IPS-18c (cell line): Measurements from ENCODE around the gene SLC4A3.

Experiments
- H3K4me3 ChIP-seq: 2 replicates; pipeline ENCODE4 v1.7.0; 2013; ENCODE audit warnings: low read depth, mild to moderate bottlenecking, low read length, moderate library complexity; ENCODE audit not compliant: insufficient read depth
- H3K9me3 ChIP-seq: one replicate; pipeline ENCODE4 v1.6.1; 2013; ENCODE audit warnings: mild to moderate bottlenecking, low read length, moderate library complexity; ENCODE audit not compliant: control insufficient read depth, insufficient read depth

SLC4A3 gene, protein sequence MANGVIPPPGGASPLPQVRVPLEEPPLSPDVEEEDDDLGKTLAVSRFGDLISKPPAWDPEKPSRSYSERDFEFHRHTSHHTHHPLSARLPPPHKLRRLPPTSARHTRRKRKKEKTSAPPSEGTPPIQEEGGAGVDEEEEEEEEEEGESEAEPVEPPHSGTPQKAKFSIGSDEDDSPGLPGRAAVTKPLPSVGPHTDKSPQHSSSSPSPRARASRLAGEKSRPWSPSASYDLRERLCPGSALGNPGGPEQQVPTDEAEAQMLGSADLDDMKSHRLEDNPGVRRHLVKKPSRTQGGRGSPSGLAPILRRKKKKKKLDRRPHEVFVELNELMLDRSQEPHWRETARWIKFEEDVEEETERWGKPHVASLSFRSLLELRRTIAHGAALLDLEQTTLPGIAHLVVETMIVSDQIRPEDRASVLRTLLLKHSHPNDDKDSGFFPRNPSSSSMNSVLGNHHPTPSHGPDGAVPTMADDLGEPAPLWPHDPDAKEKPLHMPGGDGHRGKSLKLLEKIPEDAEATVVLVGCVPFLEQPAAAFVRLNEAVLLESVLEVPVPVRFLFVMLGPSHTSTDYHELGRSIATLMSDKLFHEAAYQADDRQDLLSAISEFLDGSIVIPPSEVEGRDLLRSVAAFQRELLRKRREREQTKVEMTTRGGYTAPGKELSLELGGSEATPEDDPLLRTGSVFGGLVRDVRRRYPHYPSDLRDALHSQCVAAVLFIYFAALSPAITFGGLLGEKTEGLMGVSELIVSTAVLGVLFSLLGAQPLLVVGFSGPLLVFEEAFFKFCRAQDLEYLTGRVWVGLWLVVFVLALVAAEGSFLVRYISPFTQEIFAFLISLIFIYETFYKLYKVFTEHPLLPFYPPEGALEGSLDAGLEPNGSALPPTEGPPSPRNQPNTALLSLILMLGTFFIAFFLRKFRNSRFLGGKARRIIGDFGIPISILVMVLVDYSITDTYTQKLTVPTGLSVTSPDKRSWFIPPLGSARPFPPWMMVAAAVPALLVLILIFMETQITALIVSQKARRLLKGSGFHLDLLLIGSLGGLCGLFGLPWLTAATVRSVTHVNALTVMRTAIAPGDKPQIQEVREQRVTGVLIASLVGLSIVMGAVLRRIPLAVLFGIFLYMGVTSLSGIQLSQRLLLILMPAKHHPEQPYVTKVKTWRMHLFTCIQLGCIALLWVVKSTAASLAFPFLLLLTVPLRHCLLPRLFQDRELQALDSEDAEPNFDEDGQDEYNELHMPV

DNA sequence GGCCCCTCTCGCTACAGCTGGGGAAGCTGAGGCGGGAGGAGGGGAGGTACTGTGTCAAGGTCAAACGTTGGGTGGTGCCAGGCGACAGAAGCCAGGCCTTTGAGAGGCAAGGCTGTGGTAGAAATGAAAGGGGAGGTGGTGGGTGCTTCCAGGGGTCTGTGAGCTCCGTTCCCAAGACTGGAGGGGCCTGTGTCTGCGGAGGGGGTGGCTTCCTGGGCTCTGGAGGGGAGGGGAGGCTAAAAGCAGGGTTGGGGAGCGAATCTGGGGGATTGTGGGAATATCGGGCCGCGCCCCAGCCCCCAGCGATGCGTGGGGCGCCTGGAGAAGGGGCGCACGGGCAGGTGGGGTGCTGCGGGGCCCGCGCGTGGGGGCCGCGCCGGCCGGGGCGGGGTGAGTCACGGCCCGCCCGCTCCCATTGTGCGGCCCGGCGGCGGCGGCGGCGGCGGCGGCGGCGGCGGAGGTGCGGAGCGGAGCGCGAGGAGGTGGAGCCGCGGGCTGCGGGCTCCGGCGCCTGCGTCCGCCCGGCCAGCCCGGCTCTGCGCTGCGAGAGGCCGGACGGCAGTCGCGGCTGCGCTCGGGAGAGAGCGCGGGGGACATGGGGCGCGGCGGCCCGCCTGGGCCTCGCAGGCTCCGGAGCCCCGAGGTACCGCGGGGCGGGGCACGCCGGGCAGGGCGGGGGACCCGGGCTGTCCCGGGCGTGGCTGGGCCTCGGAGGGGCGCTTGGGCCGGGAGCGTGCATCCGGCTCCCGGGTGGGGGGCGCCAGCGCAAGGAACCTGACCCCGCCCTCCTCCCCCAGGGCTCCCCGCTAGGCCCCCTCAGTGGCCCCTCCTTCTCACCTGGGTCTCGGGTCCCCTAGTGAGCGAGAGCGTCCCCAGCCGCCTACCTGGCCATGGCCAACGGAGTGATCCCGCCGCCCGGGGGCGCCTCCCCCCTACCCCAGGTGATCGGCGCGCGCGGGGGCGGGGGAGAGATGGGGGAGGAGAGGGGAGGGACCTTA lies at the start of gene SLC4A3:
TSS of gene SLC4A3 (plus strand) at position 528 of the 998 bp plus-strand sequence. CDS start at position 891, 363 bp downstream.
- Histone ChIP-seq H3K4me3 (peak within 1 kb of the TSS; percentile 55), H3K9me3 (no peaks in the 10 kb centered on the region)

DNA sequence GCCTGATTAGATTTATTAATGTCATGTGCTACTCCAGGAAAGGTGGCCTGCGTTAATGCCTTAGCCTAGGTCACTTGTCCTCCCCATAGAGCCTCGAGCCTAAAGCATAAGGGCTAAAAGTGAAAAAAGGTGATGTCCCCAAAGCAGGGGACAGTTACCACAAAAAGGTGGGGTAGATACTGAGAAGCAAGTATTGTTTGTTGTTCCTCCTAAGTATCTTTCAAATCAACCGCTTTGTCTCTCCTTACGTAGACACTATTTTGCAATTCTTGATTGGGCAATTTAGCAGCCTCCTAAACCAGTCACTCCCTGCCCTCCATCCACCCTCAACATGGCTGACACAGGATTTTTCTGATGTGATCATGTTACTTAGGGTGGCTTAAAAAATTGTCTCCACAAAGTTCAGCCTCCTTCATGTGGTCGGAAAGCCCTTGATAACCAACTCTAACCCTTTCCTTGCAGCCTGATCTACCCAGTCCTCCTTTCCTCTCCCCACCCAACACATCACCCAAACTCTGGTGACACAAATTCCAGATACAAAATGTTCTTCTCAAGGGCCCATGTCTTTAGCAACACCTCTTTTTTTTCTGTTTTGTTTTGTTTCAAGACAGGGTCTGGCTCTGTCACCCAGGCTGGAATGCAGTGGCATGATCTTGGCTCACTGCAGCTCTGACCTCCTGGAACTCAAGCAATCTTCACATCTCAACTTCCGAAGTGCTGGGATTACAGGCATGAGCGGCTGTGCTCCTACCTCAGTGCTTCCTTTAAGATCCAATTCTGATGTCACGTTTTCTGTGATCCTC lies 48.4 kb upstream of the SLC4A3 start:
- H3K4me3 ChIP-seq, result no peak overlapping the region
- H3K9me3 ChIP-seq, result no peaks in the 10 kb centered on the region

DNA sequence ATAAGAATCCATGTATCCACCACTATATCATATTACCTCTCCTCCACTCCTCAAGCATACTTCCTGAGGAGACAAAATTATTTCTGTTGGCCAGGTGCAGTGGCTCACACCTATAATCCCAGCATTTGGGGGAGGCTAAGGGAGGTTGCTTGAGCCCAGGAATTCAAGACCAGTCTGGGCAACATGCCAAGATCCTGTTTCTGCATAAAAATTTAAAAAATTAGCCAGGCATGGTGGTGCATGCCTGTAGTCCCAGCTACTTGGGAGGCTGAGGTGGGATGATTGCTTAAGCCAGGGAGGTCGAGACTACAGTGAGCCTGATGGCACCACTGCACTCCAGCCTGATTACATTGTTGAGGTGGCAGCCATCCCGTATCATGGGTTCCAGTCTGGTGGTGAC lies 46.1 kb upstream of the SLC4A3 start:
- no peak overlapping the region for H3K4me3 ChIP-seq
- no peaks in the 10 kb centered on the region for H3K9me3 ChIP-seq

DNA sequence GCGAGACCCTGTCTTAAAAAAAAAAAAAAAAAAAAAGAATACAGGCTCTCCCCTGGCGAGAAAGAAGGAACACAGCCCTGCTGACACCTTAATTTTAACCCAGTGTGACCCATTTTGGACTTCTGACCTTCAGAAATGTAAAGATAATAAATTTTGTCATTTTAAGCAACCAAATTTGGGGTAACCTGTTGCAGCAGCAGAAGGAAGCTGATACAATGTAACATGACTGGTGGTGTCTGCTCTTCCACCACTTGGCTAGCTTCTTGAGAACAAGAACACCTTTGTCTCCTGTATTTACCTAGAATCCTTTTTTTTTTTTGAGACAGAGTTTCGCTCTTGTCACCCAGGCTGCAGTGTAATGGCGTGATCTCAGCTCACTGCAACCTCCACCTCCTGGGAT lies 36.3 kb upstream of the SLC4A3 start:
- Histone ChIP-seq H3K4me3 (no peak overlapping the region), H3K9me3 (no peaks in the 10 kb centered on the region)

DNA sequence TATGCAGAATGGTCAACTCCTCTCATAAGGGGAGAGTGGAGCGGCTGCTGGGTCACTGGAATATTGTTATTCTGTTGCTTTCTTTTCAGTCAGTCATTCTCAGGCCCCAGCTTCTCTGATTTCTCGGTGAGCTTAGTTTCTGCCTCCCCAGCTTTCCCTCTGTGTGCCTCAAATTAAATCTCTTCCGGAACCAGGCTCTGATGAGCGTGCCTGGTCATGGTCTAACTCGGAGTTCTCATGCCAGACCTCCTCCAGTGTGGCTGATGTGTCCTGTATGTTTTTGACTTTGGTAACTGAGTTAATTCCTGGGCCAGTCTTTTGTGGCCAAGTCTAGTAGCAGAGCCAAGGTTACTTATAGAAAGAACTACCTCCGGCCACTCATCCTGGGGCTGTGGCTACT lies 34.7 kb upstream of the SLC4A3 start:
- Histone ChIP-seq H3K9me3 (no peaks in the 10 kb centered on the region), H3K4me3 (no peak overlapping the region)

DNA sequence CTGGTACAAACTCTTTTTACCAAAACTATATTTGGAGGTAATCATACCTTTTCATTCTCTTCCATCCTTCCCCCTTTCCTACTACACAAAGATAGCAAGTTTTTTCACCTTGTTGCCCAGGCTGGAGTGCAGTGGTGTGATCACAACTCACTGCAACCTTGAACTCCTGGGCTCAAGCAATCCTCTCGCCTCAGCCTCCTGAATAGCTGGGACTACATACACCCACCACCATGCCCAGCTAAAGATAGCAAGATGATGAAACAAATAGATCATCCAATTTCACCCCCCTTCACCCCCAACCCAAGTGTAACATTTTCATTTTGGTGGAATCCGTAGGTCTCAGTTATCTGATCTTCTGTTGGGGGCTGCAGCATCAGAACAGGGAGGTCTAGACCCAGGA lies 34.3 kb upstream of the SLC4A3 start:
- Histone ChIP-seq H3K9me3 (no peaks in the 10 kb centered on the region), H3K4me3 (no peak overlapping the region)

DNA sequence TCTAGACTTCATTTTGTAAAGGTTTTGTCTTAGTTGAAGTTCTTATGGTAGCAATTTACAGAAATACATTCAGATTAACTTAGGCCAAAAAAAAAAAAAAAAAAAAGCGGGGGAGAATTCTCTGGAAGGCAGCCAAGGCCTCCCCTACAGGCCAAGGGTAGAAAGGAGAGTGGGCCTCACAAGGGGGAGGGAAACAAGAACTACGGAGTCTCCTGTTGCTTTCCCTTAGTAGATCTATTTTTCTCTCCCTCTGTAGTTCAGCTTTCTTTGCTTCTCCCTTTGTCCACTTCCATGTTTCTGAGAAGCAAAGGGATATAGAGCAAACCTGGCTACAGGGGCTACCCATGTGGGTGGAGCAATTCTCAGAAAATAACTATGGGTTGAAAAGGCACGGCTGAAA lies 32.2 kb upstream of the SLC4A3 start:
- no peak overlapping the region for H3K4me3 ChIP-seq
- H3K9me3 ChIP-seq, result no peaks in the 10 kb centered on the region

DNA sequence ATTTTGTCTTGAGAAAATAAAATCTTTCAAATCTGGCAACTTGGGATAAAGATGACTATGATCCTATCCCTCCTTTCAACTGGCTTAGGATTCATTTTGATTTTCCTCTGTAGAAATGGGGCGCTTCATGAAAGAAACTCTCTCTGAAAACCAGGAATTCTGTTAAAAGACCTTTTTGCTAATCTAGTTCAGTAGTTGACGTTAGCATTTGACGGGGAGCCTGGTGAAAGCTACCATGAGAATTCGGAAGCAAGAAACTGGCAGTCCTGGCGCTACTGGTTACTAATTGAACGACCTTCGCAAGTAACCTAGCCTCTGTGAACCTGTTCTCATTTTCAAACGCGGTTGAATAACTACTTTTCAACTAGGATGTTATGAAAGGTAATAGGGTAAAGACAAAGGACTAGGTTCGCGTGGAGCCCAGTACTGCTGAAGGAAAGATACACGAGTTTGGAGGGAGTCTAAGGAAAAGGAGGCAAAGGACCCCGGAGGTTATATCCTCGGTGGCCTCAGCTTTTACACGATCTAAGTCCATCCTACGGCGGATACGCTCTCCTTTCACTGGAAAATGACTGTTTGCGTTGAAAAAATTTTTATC lies 30.4 kb upstream of the SLC4A3 start:
- Histone ChIP-seq H3K4me3 (peak overlapping the region; percentile 96), H3K9me3 (no peaks in the 10 kb centered on the region)

DNA sequence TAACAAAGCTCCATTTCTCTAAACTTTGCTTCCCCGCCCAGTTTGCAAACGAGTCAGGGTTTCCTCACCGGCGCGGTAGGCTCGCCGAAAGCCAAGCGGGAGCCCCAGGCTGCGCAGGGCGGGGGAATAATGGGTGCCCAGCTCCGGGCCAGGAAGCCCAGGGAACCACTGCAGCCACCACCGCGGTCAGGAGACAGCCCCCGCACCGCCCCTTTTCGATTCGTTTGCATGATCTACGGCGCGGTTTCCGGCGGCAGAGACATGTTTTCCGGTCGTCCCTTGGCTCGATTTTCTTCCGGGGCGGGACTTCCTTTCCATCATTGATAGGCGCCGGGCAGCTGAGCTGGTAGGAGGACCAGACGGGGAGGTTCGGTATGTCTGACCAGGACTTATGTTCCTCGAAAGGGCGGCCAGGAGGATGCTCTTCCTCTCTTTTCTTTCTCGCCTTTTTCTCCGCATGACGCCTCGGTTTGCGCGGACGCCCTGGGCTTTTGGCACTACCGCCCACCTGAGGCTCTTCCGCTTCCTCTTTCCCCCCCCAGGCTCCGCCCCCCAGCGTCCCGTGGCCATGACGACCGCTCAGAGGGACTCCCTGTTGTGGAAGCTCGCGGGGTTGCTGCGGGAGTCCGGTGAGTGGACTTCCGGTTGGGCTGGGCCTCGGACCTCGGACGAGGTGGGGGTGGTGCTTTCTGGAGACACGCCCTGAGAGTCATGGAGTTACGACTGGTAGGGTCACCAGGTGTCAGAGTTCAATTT lies 29.7 kb upstream of the SLC4A3 start, which contains the start of gene STK11IP:
TSS of gene STK11IP (plus strand) at position 306 of the 756 bp plus-strand sequence. CDS start at position 569, 263 bp downstream.
- H3K9me3 ChIP-seq, result no peaks in the 10 kb centered on the region
- H3K4me3 ChIP-seq, result peak within 1 kb of the TSS; percentile 96

DNA sequence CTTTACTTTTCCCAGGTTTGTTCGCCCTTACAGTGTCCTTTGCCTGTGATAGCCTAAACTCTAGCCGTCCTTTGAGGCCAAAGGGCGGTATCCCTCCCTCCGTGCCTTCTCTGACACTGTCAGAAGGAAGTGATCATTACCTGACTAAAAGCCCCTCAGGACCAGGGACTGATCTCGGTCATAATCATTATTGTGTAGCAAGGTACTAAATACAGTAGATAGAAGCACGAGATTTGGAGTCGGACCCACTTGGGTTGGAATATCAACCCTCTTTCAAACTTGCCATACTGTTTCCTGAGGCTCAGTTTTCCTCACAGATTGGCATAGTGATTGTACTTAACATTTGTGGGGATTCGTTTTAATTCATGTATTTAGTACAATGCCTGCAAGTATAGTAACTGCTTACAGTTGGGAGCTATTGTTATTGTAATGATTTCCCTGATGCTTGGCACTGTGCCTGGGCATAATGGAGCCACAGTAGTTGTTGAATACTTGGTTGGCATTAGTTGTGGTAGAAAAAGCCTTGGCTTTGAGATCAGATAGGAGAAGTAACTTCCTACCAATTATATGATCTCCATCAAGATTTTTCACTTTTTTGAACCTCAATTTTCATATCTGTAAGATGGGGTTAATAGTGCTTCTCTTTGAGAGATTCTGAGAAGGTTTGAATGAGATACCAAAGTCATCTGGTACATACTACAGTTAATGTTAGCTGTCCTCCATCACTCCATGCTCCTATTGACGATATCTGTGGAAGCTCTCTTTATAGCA lies 28.9 kb upstream of the SLC4A3 start:
- Histone ChIP-seq H3K9me3 (no peaks in the 10 kb centered on the region), H3K4me3 (peak overlapping the region; percentile 96)

DNA sequence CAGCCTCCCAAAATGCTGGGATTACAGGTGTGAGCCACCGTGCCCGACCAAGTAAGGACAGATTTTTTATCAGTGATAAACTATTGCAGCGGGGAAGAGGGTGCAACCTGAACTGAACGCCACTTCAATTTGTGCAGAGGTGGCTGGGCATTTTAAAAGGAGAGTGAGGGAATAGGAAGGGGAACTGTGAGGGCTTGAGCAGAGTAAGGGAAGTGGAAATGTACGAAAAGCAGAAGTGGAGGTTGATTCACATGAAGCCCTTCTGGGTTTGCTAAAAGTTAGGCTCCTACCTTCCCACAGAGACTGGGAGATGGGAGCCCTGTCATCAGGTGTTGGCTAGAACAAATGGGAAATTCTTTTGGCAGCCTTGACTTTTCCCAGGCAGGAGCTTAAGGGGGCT lies 23.7 kb upstream of the SLC4A3 start:
- H3K4me3 ChIP-seq, result no peak overlapping the region
- H3K9me3 ChIP-seq, result no peaks in the 10 kb centered on the region

DNA sequence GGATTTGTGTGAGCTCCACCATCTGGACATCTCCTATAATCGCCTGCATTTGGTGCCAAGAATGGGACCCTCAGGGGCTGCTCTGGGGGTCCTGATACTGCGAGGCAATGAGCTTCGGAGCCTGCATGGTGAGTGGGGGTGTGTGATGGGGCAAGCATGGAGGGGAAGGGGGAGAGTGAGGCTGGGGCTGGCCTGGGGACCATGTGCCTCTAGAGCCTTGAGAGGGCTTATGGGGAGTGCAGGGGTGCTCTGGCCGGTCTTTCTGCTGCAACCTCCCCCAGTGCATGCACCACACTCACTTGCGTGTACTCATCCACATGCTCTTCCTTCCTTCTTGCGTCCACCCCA lies 21.8 kb upstream of the SLC4A3 start:
- no peaks in the 10 kb centered on the region for H3K9me3 ChIP-seq
- H3K4me3 ChIP-seq, result no peak overlapping the region

DNA sequence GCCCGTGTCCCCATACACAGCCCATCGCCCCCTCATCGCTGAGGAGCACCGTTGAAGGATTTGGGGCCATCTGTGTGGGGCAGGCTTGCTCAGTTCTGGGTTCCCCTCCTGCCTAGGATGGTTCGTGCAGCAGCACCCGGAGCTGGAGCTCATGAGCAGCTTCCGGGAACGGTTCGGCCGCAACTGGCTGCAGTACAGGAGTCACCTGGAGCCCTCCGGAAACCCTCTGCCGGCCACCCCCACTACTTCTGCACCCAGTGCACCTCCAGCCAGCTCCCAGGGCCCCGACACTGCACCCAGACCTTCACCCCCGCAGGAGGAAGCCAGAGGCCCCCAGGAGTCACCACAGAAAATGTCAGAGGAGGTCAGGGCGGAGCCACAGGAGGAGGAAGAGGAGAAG lies 19.5 kb upstream of the SLC4A3 start:
- Histone ChIP-seq H3K4me3 (no peak overlapping the region), H3K9me3 (no peaks in the 10 kb centered on the region)

DNA sequence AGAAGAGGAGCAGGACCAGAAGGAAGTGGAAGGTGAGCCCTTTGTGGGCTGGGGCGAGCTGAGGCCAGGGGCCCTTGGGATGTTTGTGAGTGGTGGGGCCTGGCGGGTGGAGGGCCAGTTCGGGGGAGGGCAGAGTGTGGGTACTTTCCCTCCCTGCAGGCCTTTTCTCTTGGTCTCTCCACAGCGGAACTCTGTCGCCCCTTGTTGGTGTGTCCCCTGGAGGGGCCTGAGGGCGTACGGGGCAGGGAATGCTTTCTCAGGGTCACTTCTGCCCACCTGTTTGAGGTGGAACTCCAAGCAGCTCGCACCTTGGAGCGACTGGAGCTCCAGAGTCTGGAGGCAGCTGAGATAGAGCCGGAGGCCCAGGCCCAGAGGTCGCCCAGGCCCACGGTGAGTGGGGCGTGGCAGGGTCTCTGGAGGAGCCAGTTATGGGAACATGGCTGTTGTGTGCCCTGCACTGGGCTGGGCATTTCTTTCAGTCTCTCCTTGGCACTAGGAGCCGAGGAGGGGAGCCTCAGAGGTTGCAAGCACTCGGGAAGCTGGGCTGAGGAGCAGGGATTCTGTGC lies 18.9 kb upstream of the SLC4A3 start:
- no peaks in the 10 kb centered on the region for H3K9me3 ChIP-seq
- no peak overlapping the region for H3K4me3 ChIP-seq
